ENCODE measurements around the gene KLHDC8A. TPM values are rescaled to one million over a fixed set of nuclear protein-coding genes. Genes with fewer than 3 reads are reported as not detected.
A peak's percentile ranks its signal among the peaks of the same experiment; 100 is the strongest.

KLHDC8A gene
- total and polyA plus RNA-seq, 2 of the 13 experiments (the other 11 are each of a cell fraction or from before 2014, with no cell fraction given) = not detected

- TF ChIP-seq, protein P1, sequence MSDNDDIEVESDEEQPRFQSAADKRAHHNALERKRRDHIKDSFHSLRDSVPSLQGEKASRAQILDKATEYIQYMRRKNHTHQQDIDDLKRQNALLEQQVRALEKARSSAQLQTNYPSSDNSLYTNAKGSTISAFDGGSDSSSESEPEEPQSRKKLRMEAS (IDR thresholded peaks at IDR 0.05) = peak; percentile 79
- TF ChIP-seq YEATS2 (CRISPR knock-in tag; IDR thresholded peaks at IDR 0.05; ENCODE audit: borderline replicate concordance) = no peak
- peak; percentile 67; the same call in 1 of the 2 replicates for TF ChIP-seq HNF4G (IDR thresholded peaks at IDR 0.05; ENCODE audit: borderline replicate concordance, low read depth, low read length)
- TF ChIP-seq HNF4G (CRISPR knock-in tag; IDR thresholded peaks at IDR 0.05; ENCODE audit: borderline replicate concordance, low read depth) = no peak; the same call in 1 of the 2 replicates
- TF ChIP-seq DMTF1 (CRISPR knock-in tag; IDR thresholded peaks at IDR 0.05) = no peak
- no peak for TF ChIP-seq PTBP1 (IDR thresholded peaks at IDR 0.05; ENCODE audit: low read depth, low read length, poor library complexity, severe bottlenecking)
- no peak for TF ChIP-seq ZNF850 (CRISPR knock-in tag; conservative IDR thresholded peaks at IDR 0.05)
- no peak for TF ChIP-seq TCF7L2 (IDR thresholded peaks at IDR 0.05; ENCODE audit: low read depth, low read length)
- TF ChIP-seq SYNCRIP (IDR thresholded peaks at IDR 0.05; ENCODE audit: insufficient read depth, low read depth, low read length) = no peak
- peak; percentile 52; the same call in 1 of the 2 replicates for TF ChIP-seq GATA4 (IDR thresholded peaks at IDR 0.05; ENCODE audit: borderline replicate concordance, low read depth)
- TF ChIP-seq PHF5A (CRISPR knock-in tag; IDR thresholded peaks at IDR 0.05; ENCODE audit: low read depth, unreplicated experiment) = no peak
- TF ChIP-seq KAT7 (CRISPR knock-in tag; IDR thresholded peaks at IDR 0.05; ENCODE audit: borderline replicate concordance) = no peak
- TF ChIP-seq, protein P2, sequence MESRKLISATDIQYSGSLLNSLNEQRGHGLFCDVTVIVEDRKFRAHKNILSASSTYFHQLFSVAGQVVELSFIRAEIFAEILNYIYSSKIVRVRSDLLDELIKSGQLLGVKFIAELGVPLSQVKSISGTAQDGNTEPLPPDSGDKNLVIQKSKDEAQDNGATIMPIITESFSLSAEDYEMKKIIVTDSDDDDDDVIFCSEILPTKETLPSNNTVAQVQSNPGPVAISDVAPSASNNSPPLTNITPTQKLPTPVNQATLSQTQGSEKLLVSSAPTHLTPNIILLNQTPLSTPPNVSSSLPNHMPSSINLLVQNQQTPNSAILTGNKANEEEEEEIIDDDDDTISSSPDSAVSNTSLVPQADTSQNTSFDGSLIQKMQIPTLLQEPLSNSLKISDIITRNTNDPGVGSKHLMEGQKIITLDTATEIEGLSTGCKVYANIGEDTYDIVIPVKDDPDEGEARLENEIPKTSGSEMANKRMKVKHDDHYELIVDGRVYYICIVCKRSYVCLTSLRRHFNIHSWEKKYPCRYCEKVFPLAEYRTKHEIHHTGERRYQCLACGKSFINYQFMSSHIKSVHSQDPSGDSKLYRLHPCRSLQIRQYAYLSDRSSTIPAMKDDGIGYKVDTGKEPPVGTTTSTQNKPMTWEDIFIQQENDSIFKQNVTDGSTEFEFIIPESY (CRISPR knock-in tag; IDR thresholded peaks at IDR 0.05) = no peak
- no peak for TF ChIP-seq GPBP1L1 (CRISPR knock-in tag; IDR thresholded peaks at IDR 0.05)
- no peak for TF ChIP-seq PLRG1 (conservative IDR thresholded peaks at IDR 0.05)
- peak; percentile 3; the same call in 1 of the 2 replicates for TF ChIP-seq LCORL (IDR thresholded peaks at IDR 0.05)
- peak; percentile 89 for TF ChIP-seq LCORL (CRISPR knock-in tag; IDR thresholded peaks at IDR 0.05)
- TF ChIP-seq CERS6 (CRISPR knock-in tag; IDR thresholded peaks at IDR 0.05) = no peak
- TF ChIP-seq ZNF251 (CRISPR knock-in tag; IDR thresholded peaks at IDR 0.05) = no peak
- no peak for TF ChIP-seq GMEB1 (CRISPR knock-in tag; IDR thresholded peaks at IDR 0.05; ENCODE audit: borderline replicate concordance)
- TF ChIP-seq FOSL1 (CRISPR knock-in tag; IDR thresholded peaks at IDR 0.05; ENCODE audit: borderline replicate concordance) = peak; percentile 94
- no peak for TF ChIP-seq ZFP82 (CRISPR knock-in tag; IDR thresholded peaks at IDR 0.05; ENCODE audit: borderline replicate concordance)
Measured at GRCh38 chr1:205294175-205294917, 62.4 kb downstream of the KLHDC8A start (continued).

All from HepG2 (cell line).